ENCODE results near the gene ARIH2. TPM values are rescaled to one million over a fixed set of nuclear protein-coding genes. Genes with fewer than 3 reads are reported as not detected.

ARIH2 gene
- total and polyA plus RNA-seq, 2 of the 4 experiments (the other 2 are of a cell fraction), result 62.3 to 93.7 TPM

- no CpG with 5 or more reads among the region's 6 CpGs for WGBS, 2 experiments (ENCODE audit: extremely low coverage in 2 of 2, insufficient read length in 1 of 2)
- in situ Hi-C loops (cut with MboI; ENCODE audit: low sequenced_read_pairs) (no loop called here), intact Hi-C loops (cut with micrococcal nuclease) (no loop called here), dilution Hi-C loops (cut with HindIII; ENCODE audit: low sequenced_read_pairs, unreplicated experiment) (no loop called here)
- Histone ChIP-seq H3K14ac (replicated peaks; ENCODE audit: low read depth, low read length) (no peak overlapping the region), H3K27ac (ENCODE audit: insufficient read depth, low read length) (no peak overlapping the region), H4K91ac (ENCODE audit: insufficient read depth, low read depth, low read length) (no peak overlapping the region), H2AK5ac (ENCODE audit: low read depth, low read length) (no peak overlapping the region), H3K18ac (ENCODE audit: low read depth, low read length) (no peak overlapping the region), H3K56ac (ENCODE audit: extremely low read depth, insufficient read depth, low read length) (no peak overlapping the region), H2BK15ac (ENCODE audit: low read depth, low read length) (no peak overlapping the region), H3K36me3 (ENCODE audit: control insufficient read depth, insufficient read depth, low read length) (peaks cover 55% of the 10 kb centered on the region), H4K8ac (ENCODE audit: low read depth in 2 of 2, low read length in 2 of 2) (no peak overlapping the region), H2BK5ac (ENCODE audit: low read depth, low read length, poor library complexity, severe bottlenecking) (no peak overlapping the region), H3K4ac (ENCODE audit: low read depth, low read length) (no peak overlapping the region), H3K9me1 (ENCODE audit: insufficient read depth, low read length) (0 out of 2 replicates have a peak, but pooled peaks cover 3% of the 10 kb centered on the region), H3K27me3 (ENCODE audit: control insufficient read depth, insufficient read depth, low read length) (no peaks in the 10 kb centered on the region), H3K79me1 (ENCODE audit: low read depth in 1 of 2, low read length in 2 of 2) (peaks cover 9 to 25% of the 10 kb centered on the region in 2 experiments; a peak in 3 of 4 replicates), H3K9me3 (ENCODE audit: control insufficient read depth, insufficient read depth, low read length) (no peaks in the 10 kb centered on the region), H4K20me1 (ENCODE audit: insufficient read depth, low read length) (0 out of 2 replicates have a peak, but pooled peaks cover 3% of the 10 kb centered on the region), H2AFZ (replicated peaks; ENCODE audit: low read length, poor library complexity) (no peak overlapping the region), H3K4me2 (ENCODE audit: low read depth, low read length) (no peak overlapping the region), H2AK9ac (replicated peaks; ENCODE audit: low read depth, low read length, poor library complexity) (no peak overlapping the region), H2BK20ac (ENCODE audit: low read depth, low read length) (no peak overlapping the region), H2BK120ac (ENCODE audit: low read depth, low read length) (no peak overlapping the region), H3K4me1 (ENCODE audit: control insufficient read depth, insufficient read depth, low read length) (peaks cover 3% of the 10 kb centered on the region), H3K4me3 (ENCODE audit: insufficient read depth, low read depth, low read length) (no peak overlapping the region), H4K5ac (ENCODE audit: low read depth, low read length) (no peak overlapping the region), H3K23ac (ENCODE audit: low read depth, low read length) (no peak overlapping the region), H3K9ac (ENCODE audit: low read depth, low read length) (no peak overlapping the region)
- ATAC-seq (ENCODE audit: low read depth) (no peak), DNase-seq (no peak)
- ChIA-PET POLR2A (ENCODE audit: unreplicated experiment) (no interaction called here), CTCF (no interaction called here)
- TF ChIP-seq MXI1 (IDR thresholded peaks at IDR 0.05; ENCODE audit: borderline replicate concordance, low read depth, low read length) (no peak), CEBPB (IDR thresholded peaks at IDR 0.05; ENCODE audit: low read depth, low read length) (no peak), BHLHE40 (IDR thresholded peaks at IDR 0.05; ENCODE audit: low read depth, low read length) (no peak), USF2 (IDR thresholded peaks at IDR 0.05; ENCODE audit: low read depth, low read length) (no peak), RCOR1 (IDR thresholded peaks at IDR 0.05; ENCODE audit: insufficient replicate concordance, low read length) (no peak), CHD1 (IDR thresholded peaks at IDR 0.05; ENCODE audit: low read depth, low read length) (no peak), MAFK (IDR thresholded peaks at IDR 0.05; ENCODE audit: low read depth, low read length) (no peak), FOS (IDR thresholded peaks at IDR 0.05; ENCODE audit: low read depth, low read length) (no peak), RFX5 (IDR thresholded peaks at IDR 0.05; ENCODE audit: low read depth, low read length) (no peak), MAZ (IDR thresholded peaks at IDR 0.05; ENCODE audit: borderline replicate concordance, low read depth, low read length) (no peak), ELK1 (IDR thresholded peaks at IDR 0.05; ENCODE audit: borderline replicate concordance, low read depth, low read length) (no peak), POLR2A (IDR thresholded peaks at IDR 0.05; ENCODE audit: low read depth, low read length) (no peak), RAD21 (IDR thresholded peaks at IDR 0.05; ENCODE audit: low read length) (no peak), NFE2L2 (IDR thresholded peaks at IDR 0.05; ENCODE audit: low read depth, low read length) (no peak), SMC3 (IDR thresholded peaks at IDR 0.05; ENCODE audit: low read depth, low read length) (no peak)
- TF ChIP-seq, protein P1, sequence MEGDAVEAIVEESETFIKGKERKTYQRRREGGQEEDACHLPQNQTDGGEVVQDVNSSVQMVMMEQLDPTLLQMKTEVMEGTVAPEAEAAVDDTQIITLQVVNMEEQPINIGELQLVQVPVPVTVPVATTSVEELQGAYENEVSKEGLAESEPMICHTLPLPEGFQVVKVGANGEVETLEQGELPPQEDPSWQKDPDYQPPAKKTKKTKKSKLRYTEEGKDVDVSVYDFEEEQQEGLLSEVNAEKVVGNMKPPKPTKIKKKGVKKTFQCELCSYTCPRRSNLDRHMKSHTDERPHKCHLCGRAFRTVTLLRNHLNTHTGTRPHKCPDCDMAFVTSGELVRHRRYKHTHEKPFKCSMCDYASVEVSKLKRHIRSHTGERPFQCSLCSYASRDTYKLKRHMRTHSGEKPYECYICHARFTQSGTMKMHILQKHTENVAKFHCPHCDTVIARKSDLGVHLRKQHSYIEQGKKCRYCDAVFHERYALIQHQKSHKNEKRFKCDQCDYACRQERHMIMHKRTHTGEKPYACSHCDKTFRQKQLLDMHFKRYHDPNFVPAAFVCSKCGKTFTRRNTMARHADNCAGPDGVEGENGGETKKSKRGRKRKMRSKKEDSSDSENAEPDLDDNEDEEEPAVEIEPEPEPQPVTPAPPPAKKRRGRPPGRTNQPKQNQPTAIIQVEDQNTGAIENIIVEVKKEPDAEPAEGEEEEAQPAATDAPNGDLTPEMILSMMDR (conservative IDR thresholded peaks at IDR 0.05; ENCODE audit: low read depth, low read length), result no peak
- BruUV-seq (replicated peaks), result no TSS peak
Measured at GRCh38 chr3:48970586-48970985, 51.9 kb downstream of the ARIH2 start.

Data from IMR-90 (cell line).